Epithelial cell of proximal tubule (primary cell): Measurements from ENCODE around the gene GMFB. TPM values are rescaled to one million over a fixed set of nuclear protein-coding genes. Genes with fewer than 3 reads are reported as not detected.

Experiments
- DNase-seq: peaks from one replicate; pipeline ENCODE4 v3.0.0-alpha.2; 2011; ENCODE audit warnings: low read depth
- H3K4me3 ChIP-seq: 2 replicates; pipeline ENCODE4 v1.5.1; 2011; ENCODE audit warnings: low read depth, mild to moderate bottlenecking, low read length
- CTCF ChIP-seq: conservative IDR thresholded peaks from 2 replicates; pipeline ENCODE4 v1.5.1; 2012; ENCODE audit warnings: low read depth, mild to moderate bottlenecking, low read length
- total RNA-seq: library from RNA; depleted of rRNA; stranded (reverse); fragments of >200 nt; gene quantifications from 2 replicates; pipeline ENCODE4 v1.2.3, GENCODE V29; 2015

Gene GMFB
- total RNA-seq, 1 donor from 2014 or later = 93.1 TPM

GRCh38 chr14:54428527-54428926 is 60.3 kb downstream of the GMFB start:
- no peak overlapping the region for H3K4me3 ChIP-seq
- no peak for DNase-seq
- TF ChIP-seq CTCF = no peak

GRCh38 chr14:54427871-54428270 is 60.9 kb downstream of the GMFB start:
- no peak overlapping the region for H3K4me3 ChIP-seq
- TF ChIP-seq CTCF = no peak
- DNase-seq = no peak

- no peak for DNase-seq
- no peak overlapping the region for H3K4me3 ChIP-seq
- no peak for TF ChIP-seq CTCF
Observed at GRCh38 chr14:54425537-54426274, 63.1 kb downstream of the GMFB start.

- H3K4me3 ChIP-seq = no peak overlapping the region
- DNase-seq = no peak
- TF ChIP-seq CTCF = no peak
Observed at GRCh38 chr14:54425068-54425467, 63.7 kb downstream of the GMFB start.

Other genes with a start within 250 kb of the GMFB start
- gene CDKN3, start 92.0 kb downstream of the GMFB start, total RNA-seq = 64.5 and 81.4 TPM in 2 replicates
- 131 and 241 TPM in 2 replicates for gene CNIH1, start 47.6 kb downstream of the GMFB start, total RNA-seq
- gene CGRRF1, start 20.9 kb upstream of the GMFB start, total RNA-seq = 5.4 and 15.1 TPM in 2 replicates
- gene SAMD4A, start 78.1 kb upstream of the GMFB start, total RNA-seq = 18.9 and 20.9 TPM in 2 replicates